Keratinocyte (primary cell): ENCODE results near the gene AZU1.

Experiments used
- EZH2 ChIP-seq: IDR thresholded peaks from one replicate; pipeline ENCODE4 v1.6.1; 2012; ENCODE audit warnings: inconsistent platforms, mild to moderate bottlenecking, low read length, moderate library complexity
- TF ChIP-seq, protein P1 (sequence below), 3 experiments: IDR thresholded peaks in 1 of 3; conservative IDR thresholded peaks in 1 of 3; optimal IDR thresholded peaks in 1 of 3; 2 replicates in 2 of 3; 3 replicates in 1 of 3; pipeline versions ENCODE3 to v1.5.1; 2011; ENCODE audit warnings: low read length in 3 of 3, mild to moderate bottlenecking in 3 of 3, moderate library complexity in 2 of 3, control low read depth in 1 of 3, inconsistent platforms in 1 of 3; ENCODE audit not compliant: insufficient read depth in 2 of 3; ENCODE audit errors: extremely low read depth in 1 of 3

DNA sequence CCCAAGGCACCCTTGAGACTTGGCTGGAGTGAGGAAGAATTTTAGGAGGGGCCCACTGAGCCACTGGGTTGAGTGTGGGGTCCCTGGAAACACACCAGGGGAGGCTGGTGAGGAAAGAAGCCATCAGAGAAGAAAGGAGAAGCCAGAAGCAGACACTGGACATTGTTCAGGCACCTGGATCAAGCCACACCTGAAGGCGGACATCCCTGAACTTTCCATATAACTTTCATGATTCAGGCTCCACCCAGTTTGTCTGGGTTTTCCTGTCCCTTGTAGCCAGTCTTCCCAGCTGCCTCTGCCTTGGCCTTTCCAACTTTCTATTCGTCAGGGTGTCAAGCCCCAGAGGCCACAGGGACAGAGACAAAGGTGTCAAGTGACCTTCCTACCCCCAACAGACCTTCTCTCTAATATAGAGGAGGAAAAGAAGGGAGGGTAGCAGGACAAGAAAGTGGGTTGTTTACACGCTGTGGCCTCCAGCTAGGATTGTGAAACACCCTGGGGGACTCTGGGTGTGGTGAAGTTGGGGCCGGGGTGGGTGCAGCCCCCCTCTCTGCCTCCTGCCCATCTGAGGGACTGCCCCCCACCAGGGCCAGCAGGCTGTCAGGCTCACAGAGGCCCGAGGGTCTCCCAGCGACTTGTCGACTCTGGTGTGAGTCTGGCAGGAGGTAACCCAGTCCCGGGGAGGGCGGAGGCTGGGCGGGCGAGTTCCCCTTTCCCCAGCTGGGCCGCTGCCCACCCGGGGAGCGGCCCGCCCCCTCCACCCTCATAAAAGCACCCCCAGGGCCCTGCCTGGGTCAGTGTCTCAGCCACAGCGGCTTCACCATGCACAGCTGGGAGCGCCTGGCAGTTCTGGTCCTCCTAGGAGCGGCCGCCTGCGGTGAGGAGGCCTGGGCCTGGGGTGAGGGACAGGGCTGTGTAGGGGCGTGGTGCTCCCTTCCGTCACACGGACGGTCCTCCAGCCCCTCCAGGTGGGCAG is 31.5 kb downstream of the AZU1 start, which contains the start of gene CFD:
- TF ChIP-seq, protein P1, sequence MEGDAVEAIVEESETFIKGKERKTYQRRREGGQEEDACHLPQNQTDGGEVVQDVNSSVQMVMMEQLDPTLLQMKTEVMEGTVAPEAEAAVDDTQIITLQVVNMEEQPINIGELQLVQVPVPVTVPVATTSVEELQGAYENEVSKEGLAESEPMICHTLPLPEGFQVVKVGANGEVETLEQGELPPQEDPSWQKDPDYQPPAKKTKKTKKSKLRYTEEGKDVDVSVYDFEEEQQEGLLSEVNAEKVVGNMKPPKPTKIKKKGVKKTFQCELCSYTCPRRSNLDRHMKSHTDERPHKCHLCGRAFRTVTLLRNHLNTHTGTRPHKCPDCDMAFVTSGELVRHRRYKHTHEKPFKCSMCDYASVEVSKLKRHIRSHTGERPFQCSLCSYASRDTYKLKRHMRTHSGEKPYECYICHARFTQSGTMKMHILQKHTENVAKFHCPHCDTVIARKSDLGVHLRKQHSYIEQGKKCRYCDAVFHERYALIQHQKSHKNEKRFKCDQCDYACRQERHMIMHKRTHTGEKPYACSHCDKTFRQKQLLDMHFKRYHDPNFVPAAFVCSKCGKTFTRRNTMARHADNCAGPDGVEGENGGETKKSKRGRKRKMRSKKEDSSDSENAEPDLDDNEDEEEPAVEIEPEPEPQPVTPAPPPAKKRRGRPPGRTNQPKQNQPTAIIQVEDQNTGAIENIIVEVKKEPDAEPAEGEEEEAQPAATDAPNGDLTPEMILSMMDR (optimal IDR thresholded peaks at IDR 0.05 in 1 of 3, IDR thresholded peaks at IDR 0.05 in 1 of 3, conservative IDR thresholded peaks at IDR 0.05 in 1 of 3; ENCODE audit: extremely low read depth in 1 of 3, insufficient read depth in 2 of 3, low read length in 3 of 3) = no peak
- no peak for TF ChIP-seq EZH2
